ENCODE measurements around the gene HIVEP3.
A peak's percentile ranks its signal among the peaks of the same experiment; 100 is the strongest.

The HIVEP3 gene

DNA sequence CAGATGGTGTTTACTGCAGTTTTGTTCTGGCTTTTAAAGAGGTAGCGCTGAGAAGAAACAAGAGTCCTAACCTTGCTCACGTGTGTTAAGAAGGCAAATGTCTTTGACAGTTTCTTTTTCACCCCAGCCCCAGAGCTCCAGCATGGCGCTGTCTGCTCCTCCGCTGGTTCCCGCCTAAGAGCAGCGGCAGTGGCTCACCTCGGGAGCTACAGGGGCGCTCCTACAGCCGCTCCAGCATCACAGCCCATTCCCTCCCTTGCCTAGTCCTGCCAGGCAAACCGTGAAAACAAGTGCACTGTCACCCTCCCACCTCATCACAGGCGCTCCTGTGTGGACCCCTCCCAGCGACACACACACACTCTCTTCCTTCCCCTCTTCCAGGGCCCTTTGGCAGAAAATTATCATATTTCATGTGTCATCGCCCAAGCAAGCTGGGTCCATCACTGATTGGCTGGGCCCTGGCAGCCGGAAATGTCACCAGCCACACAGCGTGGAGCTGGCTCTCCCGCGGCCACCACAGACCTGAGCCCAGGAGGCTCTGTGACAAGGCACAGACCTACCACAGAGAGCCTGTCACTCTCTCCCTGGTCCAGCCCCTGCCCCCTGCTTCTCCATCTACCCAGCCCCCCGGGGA is 1.2 kb upstream of the HIVEP3 start:
- DNase-seq, result peak; percentile 15

DNA sequence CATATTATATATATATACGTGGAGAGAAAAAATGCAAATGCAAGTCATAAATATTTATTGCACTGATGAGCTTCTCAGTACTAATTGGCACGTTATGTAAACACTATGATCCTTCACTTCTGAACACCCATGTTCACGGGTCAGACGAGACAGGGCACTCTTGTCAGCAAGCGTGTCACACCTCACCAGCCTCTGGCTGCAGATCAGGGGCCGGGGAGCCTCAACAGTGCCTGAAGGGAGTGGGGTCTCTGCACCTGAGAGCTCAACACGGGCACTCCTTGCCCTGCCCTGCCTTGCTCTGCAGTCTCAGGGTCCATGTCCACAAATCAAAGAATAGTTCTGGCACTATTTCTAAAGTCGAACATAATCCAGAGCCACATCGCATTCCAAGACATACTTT is 409 bp upstream of the HIVEP3 start:
- no peak for DNase-seq

DNA sequence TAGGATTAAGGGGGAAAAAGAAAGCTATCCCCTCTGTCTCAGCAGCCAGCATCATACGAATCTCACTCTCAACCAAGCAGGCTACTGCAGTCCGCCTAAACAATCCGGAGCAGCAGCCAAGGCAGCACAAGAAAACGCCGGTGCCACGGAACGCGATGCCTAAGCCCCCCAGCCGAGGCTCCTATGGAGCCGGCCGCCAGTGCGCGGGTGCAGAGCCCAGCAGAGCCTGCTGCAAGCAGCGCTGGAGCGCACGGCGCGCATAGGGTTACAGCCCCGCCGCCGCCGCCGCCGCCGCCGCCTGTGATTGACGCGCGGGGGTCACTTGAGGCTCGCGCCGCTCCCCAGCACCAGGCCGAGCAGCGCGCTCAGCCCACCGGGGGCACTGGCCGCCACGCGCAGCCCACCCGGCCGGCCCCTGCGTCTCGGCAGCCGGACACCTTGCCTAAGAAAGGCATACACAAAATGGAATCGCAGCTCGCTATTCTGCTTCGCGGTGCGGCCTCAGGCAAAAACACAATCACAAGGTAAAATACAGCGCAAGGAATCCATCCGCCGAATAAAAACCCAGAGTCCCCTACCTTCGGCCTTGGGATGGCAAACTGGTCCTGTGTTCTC is 780 bp downstream of the HIVEP3 start:
- peak; percentile 51 for DNase-seq

DNA sequence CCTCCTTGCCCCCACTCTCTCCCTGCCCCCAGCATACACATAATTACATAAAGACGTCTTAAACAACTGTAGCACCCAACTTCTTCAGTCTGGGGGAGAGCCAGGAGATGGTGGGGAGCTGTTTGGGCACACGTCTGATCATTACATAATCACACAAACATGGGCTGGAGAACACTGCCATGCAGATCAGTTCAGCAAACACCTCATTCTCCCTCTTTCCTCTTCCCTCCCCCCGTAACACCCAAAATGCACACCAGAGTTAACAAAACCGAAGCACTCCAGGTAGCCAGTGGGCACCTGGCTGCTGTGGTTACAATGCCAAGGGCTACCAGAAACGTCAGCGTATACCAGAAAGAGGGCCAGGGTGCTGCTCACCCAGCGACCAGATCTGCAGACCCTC is 1.6 kb downstream of the HIVEP3 start:
- DNase-seq, result no peak

DNA sequence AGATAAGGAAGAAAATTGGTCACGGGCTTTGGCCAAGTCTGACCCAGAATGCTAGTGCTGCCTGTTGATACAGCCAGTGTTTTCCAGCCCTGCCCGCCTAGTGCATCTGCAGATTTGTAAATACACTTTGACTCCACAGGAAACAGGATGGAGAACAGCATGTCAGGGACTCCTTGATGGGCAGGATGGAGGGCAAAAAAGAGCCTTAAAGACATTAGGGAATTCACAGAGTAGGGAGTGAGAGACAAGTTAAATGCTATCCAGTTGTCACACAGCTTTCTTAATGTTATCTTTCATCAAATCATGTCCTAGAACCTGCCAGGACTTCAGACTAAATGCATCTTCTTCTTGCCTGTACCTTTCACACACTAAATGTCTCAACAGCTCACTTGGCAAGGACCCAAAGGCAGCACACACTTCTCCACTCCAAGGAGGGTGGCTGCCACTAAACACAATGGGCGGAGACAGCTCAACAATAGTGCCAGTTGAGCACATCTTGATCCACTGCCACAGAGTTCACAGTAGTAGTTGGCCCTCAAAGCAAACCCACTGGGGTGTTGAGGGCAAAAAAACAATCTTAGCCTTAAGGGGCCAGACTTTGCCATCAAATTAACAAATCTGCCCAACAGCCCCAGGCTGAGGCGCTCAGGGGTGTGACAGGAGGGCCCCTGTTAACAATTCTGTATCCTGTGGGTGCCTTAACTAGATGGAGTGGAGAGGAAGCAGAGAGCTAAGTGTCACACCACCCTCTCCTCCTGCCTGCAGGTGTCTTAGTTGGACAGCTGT is 2.7 kb downstream of the HIVEP3 start:
- peak; percentile 94 for DNase-seq

DNA sequence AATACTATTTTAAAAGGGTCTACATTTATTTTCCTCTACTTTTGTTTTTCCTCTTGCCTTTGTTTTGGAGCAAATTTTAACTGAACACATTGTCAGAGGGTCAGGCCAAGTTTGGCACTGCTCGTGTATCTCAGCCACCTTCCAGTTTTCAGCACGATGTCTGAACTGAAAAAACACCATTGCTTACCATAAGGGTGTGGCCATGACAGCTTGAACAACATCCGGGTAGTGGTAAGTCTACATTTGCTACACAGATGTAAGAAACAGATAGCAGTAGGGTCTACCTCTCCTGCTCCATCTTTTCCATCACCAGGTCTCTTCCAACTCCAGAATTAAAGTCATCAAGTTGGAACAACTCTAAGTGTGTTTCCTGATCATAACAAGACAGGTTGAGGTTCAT is 4.2 kb downstream of the HIVEP3 start:
- DNase-seq, result no peak

DNA sequence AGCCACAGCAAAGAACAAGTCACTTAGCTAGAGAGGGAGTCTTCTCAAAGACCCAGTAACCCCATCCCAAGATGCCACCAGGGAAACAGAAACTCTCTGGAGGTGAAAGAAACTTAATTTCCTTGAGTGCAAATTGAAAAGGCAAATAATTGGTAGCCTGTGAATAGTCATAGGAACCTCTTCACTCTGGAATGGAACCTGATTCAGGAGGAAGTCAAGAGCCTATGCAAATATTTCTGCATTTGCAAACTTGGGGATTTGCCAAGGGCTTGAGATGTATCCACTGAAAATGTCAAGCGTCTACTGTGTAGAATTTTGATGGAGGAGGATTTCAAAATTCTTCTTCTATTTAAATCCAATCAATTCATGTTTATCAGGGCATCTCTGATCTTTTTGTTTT is 5.7 kb downstream of the HIVEP3 start:
- DNase-seq, result peak; percentile 85

DNA sequence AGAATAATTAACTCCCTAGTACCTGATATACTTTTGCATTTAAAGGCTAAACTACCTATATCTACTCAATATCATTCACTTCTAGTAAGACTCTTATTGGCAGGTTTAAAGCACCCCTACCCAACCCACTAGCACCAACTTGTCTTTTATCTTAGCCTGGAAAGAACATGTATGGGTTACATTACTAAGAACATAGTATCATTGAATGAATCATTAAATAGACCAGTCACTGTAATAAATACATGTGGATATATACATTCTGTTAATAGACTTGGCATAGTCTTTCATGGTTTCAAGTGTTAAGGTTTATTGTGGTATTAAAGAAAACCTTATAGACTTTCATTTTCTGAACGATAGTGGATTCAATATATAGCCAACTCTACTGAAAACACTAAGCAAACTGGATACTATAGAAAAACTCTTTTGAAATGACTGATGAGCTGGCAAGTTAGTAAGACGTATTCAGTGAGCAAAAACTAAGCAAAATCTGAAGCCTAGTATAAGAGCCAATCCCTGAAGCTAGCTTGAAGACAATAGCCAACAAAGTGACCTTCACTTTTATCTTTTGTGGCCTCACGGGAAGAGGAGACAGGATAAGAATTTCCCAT is 10.3 kb downstream of the HIVEP3 start:
- no peak for DNase-seq

DNA sequence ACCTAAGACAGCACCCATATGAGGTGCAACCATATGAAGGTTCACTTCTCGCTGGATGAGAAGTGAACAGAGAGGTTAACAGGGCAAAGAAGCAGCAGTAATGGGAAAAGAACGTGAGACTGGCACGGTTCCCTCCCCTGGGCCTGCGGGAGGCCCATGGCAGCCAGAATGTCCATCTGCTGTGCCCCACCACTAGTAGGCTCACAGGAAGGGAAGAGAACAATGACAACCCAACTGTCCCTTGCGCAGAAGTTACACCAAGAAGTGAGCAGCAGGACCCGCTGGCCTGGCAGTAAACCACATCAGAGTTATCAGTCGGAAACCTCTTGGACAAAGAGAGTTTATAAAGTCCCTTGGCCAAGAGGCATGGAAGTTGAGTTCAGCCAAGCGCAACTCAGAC is 11.3 kb downstream of the HIVEP3 start:
- DNase-seq, result no peak

DNA sequence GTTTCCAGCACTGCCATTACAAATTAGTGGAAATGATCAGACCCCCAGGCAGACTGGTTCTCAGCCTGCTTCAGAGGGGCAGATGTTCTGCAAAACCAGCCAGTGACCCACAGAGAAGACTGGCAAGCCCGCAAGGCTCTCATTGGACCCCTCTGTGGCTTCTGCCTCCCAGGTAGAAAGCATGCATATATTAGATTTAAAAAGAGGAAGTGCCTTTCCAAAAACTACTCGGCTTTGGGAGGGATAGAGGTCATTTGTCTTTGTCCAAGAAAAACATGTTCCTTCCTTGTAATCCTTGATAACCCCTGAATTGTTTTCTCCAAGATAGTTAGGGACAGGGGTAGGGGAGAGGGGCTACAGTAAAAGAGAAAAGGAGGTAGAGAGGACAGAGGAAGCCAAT is 11.8 kb downstream of the HIVEP3 start:
- DNase-seq, result no peak

DNA sequence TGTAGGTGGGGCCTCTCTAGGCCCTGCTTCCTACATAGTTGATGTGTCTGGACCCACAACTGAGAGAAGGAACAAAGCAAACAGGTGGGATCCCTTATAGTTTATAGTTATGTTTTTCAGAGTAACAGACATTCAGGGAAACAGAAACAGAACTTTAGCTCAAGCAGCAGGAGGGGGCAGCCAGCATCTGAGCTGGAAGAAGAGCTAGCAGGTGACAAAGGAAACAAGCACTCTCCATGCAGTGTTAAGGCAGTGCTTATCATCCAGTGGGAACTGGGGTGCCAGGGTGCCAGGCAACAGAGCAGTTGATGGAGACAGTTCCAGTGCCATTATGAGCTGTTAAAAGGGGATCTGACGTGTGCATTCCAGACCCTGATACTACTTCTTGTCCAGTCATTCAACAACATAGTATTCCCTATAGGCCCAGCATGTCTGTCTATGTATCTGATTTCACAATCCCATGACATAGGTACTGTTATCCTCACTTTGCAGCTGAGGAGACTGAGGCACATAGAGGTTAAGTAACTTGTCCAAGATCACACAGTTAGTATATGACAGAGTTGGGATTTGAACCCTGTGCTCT is 13.5 kb downstream of the HIVEP3 start:
- DNase-seq, result no peak

DNA sequence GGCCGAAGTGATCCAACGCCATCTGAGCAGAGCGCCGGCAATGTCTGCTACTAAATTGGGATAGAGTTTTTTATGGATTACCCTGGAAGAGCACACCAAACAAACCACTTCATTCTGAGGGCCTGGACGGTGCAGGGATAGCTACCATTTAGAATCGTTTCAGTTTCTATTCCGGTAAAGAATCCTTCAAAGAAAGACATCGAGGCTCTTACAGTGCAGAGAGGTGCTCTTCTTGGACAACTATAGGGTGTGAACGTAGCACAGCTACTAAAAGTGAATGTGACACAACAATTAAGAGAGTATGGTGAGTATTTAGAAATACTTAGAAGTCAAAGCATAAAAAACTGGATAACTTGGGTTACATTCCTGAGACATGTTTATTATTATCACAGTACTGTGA is 16.1 kb downstream of the HIVEP3 start:
- no peak for DNase-seq

DNA sequence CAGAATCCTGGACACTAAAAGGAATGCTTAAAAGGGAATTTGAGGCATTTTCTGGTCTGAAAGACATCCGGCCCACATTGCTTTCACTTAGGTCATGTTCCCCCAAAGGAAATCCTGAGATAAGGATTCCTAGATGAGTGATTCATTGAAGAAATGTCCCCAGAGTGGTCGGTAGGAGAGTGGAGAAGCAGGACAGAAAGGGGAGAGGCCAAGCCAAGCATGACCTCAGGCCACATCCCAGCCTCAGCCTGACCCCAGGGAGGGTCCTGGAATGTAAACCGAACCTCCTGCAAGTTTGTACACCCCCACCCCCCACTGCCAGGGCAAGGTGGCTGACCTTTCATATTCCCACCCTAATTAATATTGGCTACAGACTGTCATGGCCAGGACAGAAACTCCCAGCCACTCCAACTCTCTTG is 16.6 kb downstream of the HIVEP3 start:
- DNase-seq, result no peak

DNA sequence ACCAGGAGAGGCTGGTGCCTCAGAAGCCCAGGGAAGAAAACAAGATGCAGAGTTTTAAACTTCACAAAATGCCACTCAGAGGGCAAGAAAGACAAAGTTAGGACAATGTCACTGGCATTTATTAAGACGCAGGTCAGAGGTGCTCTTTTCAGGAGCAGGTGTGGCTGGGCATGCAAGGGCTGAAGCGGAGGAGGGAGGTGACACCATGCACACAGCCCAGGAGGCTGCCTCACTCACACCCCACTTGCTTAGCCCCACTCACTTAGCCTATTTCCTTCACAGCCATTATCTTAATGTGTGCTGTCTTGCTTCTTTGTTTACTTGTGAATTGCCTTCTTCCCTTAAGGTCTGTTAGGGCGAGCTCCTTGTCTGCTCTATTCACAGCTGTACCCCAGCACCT is 17.2 kb downstream of the HIVEP3 start:
- DNase-seq, result no peak

DNA sequence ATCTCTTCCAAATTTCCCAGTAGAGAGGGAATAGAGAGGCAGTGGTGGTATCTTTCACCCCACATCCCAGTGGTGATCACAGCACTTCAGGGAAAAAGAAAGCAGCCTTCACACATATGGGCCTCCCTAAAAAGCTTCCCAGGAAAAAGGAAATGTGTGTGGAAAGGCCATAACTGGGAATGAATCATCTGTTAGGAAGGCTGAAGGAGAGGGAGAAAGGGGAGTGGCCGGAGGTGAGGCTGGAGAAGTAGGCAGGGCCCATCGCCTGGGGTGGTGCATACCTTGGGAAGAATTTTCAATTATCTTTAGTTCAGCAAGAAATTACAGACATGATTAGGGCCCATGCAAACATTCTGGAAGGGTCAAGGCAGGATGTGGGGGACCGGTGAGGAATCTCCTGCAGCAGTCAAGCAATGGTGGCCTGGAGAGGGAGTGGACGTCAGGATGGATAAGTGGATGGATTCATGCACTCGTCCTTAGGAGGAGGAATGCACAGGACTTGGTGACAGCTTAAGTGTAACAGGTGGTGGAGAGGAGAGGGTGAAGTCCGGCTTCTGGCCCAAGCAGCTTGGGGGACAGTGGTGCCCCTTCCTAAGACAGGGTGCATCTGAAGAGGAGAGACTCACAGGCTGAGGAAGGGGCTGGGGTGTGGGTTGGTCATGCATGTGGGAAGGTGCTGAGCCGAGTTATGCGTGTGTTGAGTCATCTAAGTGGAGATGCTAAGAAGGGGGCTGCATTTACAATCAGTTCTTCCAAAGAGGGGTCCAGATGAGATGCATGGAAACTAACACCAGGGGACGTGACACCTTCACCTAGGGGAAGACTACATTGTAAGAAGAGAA is 17.9 kb downstream of the HIVEP3 start:
- no peak for DNase-seq

DNA sequence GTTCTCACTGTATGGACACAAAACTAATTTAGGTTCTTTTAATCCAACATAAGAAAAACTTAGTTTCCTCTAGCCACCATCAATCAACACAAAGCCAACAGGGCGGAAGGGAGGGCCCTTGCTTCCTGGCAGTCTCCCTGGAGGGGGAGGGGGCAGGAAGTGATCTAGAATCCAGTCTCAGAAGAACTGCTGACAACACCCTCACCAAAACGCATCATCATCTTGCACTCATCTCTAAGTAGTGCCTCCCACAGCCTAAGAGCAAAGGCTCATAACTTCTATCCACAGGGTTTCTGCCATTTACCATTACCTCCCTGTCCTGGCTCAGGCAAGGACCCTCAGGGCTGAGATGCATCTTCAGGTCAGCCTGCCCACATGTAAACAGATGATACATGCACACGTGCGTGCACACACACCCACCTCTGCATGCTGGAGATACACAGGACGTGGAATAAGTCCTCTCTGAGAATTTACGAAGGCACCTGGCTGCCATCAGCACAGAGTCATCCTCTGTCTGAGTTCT is 20.5 kb downstream of the HIVEP3 start:
- no peak for DNase-seq

DNA sequence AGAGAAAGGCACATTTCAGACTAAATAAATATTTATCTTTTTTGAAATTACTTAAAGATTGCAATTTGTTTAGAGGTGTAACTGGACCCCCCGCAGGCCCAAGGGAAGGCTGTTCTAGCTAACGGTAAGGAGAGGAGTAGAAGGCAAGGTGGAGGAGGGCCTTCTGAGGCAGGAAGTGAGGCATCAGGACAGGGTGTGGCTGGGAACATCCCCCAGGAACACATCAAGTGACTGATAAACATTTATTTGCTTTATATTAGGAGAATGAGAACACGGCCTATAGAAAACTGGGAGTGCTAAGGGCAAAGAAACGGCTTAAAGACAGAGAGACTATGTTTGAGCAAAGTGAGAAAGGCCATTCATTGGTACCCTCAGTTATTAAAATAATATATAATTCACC is 23.2 kb downstream of the HIVEP3 start:
- DNase-seq, result no peak

DNA sequence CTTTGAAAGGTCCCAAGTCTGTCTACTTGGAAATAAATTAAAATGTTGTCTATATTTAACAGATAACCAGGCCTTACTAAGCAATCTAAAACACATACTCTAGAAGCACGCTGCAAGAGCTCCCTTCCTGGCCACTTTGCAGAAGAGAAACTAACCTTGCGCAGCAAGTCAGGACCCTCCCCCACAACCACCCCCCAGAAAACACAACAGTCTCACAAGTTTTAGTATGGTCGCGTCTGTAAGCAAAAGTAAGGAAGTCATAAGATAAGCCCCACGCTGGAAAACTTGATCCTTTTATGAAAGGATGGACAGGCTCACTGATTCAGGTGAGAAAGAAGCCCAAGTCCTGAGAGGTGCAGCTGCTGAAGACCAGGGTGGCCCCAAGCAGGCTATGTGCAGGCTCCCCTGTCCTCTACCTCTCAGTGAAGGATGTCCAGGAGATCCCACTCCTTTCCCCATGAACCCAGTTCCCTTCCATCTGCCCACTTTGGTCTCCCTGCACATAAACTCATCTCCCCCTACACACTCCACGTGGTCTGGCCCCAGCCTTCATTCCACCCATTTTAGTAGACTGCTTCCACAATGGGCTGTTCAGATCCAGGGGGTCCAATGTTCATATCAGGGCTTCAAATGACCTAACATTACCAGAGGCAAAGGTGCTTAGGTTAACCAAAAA is 23.8 kb downstream of the HIVEP3 start:
- no peak for DNase-seq

DNA sequence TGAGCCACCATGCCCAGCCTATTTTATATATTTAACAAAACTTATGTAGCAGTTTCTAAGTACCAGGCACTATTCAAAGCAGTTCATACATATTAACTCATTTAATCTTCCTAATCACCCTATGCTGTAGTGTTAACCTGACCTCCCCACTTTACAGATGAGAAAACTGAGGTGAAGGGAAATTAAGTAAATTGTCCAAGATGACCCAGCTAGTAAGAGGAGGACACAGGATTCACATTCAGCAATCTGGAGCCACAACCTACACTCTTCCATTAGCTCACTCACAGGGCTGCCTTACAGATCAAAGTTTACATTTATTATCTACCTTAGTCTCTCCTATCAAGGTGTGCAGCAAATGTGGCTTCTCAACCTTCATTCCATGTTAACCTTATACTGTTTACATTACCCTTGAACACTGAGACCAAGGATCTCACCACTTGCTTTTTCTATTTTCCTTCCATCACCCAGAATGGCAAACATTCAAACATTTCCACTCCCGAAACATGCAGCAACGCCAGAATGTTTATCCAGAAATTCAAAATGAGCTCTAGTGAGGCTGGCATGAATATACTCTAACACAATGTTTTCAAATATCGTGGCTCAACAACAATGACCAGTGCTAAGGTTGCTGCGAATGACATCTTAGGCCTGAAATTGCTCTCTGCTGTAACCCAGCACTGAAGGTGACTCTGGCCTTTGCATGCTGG is 24.5 kb downstream of the HIVEP3 start:
- DNase-seq, result no peak

DNA sequence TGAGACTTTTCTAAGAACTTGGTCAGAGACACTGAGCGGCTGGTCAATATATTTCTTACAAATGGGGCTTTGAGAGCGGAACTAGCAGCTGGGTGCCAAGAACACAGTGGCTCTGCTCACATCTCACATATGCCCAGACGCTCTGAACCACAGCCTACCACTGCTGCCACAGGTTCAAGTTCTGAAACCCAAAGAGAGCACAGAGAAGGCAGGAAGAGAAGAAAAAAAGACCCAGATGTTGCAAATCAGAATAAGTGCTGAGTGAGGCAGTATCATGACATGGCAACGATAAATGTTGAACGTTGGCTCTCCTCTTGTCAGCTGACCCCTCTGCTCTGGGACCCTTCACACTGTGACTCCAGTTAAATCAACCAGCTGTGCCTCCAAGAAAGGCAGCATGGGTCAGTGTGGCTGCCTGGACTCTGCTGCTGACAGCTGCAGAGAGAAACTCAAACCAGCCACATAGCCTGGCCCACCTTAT is 26.4 kb downstream of the HIVEP3 start:
- DNase-seq, result no peak
